Hematopoietic multipotent progenitor cell treated with erythropoietin and hydrocortisone succinate and interleukin-3 and kit ligand, for 15 days (in vitro differentiated cells): ENCODE measurements around the gene SLC6A3.

ENCODE experiments used
- DNase-seq: peaks from one replicate; pipeline ENCODE4 v3.0.0-alpha.2; 2015; ENCODE audit warnings: low spot score

The SLC6A3 gene

GRCh38 chr5:1420211-1421195, 24.7 kb downstream of the SLC6A3 start:
- DNase-seq, result no peak

DNA sequence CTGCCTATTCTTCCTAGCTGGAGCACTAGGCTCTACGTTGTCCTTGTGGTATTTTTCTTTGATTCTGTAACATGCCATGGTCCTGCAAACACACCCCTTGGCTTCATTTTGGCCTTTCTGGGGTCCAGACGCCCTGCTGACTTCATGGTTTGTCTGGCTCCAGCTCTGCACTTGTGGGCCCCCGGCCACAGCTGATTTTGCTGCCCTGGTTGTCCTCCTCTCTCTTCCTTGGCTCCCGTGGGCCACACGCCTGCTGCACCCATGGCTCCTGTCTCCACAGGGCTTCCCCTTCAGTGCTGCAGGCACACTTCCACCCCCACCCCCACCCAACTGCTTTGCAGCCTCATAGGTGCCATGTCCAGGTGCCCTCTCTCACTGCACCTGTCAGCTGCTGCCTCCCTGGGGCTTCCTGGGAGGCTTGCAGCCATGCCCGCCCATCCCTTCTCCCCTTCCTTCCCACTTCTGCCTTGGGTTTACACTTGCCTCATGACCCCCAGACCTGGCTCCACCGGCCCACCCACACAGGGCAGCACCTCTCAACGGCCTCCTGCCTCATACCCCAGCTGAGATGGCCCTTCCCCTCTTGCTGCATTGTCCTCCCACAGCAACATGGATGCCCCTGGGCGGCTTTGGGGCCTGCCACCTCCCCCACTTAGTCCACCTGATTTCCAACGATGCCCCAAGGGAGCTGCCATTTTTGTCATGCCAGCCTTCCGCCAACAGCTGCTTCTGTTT, 25.6 kb downstream of the SLC6A3 start:
- no peak for DNase-seq

DNA sequence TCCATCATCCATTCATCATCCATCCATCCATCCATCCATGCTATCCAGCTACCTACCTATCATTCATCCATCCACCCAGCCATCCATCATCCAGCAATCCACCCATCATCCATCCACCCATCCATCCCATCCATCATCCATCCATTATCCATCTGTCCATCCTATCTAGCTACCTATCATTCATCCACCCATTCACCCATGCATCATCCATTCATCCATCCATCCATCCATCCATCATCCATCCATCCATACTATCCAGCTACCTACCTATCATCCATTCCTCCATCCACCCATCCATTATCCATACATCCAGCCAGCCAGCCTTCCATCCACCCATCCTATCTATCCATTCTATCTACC, 26.3 kb downstream of the SLC6A3 start:
- DNase-seq, result no peak

GRCh38 chr5:1418238-1418920, 26.9 kb downstream of the SLC6A3 start:
- DNase-seq, result no peak

DNA sequence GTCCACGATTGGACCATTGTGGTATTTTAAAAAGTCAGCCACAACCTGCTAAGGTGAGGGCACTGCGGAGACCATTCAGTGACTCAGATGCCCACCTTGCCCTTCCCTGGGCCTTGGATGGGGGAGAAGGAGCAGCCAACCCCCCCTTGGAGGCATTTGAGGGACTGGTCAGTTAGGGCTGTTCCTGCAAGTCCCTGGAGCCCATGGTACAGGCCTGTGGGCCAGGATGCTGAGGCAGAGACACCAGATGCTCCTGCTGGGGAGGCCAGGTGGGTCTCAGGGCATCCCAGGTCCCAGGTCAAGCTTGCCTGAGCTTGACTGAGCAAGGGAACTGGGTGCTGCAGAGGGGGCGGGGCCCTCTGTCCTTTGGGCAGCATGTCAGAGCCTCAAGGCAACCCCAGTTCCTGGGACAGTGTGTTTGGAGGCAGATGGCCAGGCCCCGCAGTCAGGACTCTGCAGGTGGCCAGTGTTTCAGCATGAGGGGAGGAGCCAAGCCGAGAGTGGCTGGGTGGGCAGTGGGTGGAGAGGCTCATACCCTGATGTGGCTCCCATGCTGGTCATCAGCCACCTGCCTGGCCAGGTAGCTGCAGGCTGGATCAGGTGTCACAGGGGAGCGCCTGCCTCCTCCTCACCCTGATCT, 27.5 kb downstream of the SLC6A3 start:
- no peak for DNase-seq

DNA sequence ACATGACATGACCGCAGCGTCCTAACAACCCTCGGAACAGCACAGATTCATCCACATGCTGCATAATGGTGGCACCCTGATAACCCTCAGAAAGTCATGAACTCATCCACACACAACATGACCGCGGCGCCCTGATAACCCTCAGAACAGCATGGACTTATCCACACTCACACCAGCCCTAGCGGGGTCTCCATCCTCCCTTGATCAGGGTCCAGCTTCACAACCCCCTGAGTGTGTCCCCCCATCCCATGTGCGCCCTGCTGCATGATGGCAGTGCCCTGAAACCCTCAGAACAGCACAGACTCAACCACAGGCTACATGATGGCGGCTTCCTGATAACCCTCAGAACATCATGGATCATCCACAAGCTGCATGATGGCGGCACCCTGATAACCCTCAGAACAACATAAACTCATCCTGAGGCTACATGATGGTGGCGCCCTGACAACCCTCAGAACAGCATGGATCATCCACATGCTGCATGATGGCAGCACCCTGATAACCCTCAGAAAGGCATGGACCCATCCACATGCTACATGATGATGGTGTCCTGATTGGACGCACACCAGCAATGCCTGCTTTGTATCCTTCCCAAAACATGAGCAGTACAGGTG, 28.3 kb downstream of the SLC6A3 start:
- no peak for DNase-seq

DNA sequence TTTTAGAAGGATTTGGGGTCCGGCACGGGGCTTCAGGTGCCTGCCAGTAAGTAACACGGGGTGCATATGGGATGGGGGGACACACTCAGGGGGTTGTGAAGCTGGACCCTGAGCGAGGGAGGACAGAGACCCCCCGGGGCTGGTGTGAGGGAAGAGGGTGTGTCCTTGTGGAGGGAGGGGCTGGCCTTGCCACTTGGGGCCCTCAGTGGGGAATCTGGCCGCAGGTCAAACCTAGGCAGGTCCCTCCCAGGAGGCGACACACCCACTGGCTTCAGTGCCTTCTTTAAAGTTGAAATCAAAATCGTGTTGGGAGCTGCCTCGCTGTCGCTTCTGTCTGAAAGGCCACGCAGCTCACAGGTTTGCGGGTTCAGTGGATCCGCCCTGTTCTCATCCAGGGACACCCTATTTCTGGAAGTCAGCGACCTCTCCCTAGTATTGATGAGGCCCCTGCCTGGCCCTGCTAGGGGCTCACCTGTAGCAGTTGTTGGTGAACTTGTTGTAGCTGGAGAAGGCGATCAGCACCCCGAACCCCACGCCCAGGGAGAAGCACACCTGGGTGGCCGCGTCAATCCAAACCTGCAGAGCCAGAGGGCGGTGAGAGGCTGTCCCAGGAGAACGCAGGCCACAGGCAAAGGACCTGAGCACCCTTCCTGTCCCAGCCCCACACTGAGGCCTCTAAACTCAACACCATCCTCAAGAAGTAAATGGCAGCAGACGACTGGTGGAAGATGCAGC, 29.4 kb downstream of the SLC6A3 start:
- DNase-seq, result no peak

DNA sequence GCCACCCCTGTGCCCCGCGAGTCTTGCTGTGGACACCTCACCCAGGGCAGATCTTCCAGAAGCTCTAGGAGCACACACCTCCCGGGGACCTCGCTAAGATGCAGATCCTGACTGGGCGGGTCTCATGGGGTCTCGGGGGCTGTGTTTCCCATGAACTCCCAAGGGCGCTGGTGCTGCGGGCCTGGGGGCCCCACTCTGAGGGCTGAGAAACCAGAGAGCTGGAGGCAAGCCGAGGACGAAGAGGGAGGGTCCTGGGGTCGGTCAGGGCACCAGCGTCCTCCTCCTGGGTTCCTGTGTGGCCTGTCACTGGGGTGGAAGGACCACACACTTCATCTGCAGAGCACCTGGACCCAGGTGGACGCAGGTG, 30.2 kb downstream of the SLC6A3 start:
- DNase-seq, result no peak

DNA sequence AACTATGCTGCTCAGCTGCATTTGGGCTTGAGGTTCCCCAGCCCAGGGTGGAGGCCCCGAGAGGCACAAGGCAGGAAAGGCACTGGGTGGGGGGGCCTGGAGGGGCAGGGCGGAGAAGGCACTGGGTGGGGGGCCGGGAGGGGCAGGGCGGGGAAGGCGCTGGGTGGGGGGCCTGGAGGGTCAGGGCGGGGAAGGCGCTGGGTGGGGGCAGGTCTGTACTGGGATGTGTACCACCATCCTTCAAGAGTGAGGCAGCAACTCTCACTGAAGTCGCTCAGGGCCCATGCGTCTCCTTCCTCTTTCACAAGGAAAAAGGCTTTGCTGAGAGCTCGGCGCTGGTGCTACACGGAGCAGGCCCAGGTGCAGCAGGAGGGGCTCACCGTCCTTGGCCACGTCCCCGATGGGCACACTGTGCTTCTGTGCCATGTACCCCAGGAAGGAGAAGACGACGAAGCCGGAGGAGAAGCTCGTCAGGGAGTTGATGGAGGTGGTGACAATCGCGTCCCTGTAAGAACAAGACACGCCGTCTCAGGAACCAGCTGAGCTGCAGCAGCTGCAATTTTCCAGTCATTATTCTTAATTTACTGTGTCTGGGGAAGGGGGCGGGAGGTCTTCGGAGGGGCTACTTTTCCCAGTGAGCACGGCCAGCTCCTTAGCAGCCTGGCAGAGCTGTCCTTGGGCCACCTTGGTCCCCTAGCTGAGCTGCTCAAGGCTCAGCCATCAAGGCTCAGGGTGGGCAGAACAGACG, 30.8 kb downstream of the SLC6A3 start:
- DNase-seq, result no peak

GRCh38 chr5:1413611-1414241, 31.5 kb downstream of the SLC6A3 start:
- no peak for DNase-seq

- no peak for DNase-seq
Measured at GRCh38 chr5:1413211-1413610, 32.0 kb downstream of the SLC6A3 start.

DNA sequence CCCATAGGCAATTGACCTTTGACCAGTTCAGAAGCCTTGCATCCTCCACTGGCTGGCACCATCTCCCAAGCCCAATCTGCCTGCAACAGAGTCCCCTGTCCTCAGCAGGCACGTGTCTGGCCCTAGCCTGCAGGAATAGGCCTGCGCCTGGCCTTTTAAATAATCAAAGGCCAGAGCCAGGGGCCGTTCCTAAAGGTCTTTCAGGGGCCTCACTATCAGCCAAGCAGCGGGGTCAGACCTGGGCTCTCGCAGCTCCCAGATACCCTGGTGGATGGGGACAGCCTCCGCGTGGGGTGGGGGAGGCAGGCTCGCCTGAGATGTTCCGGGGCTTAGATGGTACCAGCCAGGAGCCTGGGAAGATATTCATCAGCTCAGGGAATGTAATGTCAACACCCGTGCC, 32.6 kb downstream of the SLC6A3 start:
- no peak for DNase-seq

- DNase-seq, result no peak
Measured at GRCh38 chr5:1412163-1412562, 33.1 kb downstream of the SLC6A3 start.

DNA sequence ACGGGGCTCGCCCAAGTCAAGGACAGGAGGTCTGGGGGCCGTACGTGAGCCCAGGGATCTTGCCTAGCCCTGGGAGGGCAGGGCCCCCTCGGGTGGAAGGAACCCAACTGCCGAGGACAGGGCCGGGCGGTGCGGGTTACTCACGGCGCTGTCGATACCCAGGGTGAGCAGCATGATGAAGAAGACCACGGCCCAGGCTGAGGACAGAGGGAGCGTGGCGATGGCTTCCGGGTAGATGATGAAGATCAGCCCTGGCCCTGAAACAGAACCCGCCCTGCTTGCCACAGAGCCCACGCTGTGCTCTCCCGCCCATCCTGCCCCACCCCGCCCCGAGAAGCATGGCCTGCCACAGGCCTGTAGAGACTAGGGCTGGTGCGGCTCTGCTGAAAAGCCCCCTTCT, 34.1 kb downstream of the SLC6A3 start:
- no peak for DNase-seq

- no peak for DNase-seq
Measured at GRCh38 chr5:1410156-1411014, 34.9 kb downstream of the SLC6A3 start.

- DNase-seq, result no peak
Measured at GRCh38 chr5:1409381-1410110, 35.7 kb downstream of the SLC6A3 start.

DNA sequence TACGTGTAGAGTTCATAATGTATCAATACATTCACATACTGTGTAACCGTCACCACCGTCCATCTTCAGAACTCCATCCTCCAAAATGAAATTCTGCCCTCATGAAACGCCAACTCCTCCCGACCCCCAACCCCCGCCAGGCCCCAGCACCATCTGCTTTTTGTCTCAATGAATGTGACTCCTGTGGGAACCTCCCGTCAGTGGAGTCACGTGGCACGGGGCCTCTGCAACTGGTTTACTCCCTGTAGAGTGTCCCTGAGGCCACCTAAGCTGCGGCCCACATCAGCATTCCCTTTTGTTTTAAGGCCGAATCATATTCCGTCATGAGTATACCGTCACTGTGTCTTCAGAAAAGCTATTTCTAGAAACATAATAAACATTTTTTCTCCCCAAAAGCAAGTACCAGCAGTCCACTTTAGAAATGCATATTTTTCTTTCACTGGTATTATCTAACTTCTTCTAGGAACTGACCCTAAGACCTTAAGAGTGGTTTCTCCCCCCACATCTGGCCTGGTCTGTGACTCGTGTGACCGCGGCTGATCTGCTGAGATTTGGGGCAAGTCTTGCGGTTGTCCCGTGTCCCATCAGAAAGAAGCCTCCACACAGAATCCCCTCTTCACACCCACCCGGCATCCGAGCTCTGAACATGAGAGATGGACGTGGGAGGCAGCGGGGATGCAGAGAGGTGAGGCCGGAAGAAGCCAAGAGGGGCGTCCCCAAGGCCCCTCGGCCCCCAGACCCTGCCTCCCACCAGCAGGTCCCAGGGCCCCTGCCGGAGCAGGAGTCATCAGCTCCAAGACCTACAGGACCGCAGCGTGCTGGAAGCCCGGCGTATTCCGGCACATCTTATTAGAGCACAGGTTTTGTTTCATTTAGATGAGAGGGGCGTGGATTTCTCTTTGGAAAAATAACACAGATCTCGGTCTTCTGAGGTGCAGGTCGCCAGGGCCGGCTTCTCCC, 38.3 kb downstream of the SLC6A3 start:
- no peak for DNase-seq
